Tibial artery (tissue), 4 donors: ENCODE data around the gene TTLL7.

Experiments
- DNase-seq, 2 donors: peaks; one replicate each; pipeline ENCODE4 v3.0.0-alpha.2; 2019
- H3K27ac ChIP-seq, 2 donors: fragments of 200-600 bp; sonication (generic) in 1 of 2; 1 replicate in 1 of 2; 2 replicates in 1 of 2; pipeline ENCODE4 v1.5.1; 2018 to 2019; ENCODE audit warnings: mild to moderate bottlenecking in 1 of 2
- H3K27me3 ChIP-seq, 2 donors: fragments of 200-600 bp; sonication (generic) in 1 of 2; one replicate each; pipeline versions ENCODE4 v1.5.1 to v1.6.0; 2016 to 2019
- H3K36me3 ChIP-seq, 3 donors: fragments of 200-600 bp; sonication (generic) in 2 of 3; one replicate each; pipeline ENCODE4 v1.5.1; 2016 to 2019; ENCODE audit warnings: mild to moderate bottlenecking in 2 of 3
- H3K4me1 ChIP-seq, 4 donors: fragments of 200-600 bp; sonication (generic) in 2 of 4; 1 replicate in 3 of 4; 2 replicates in 1 of 4; pipeline ENCODE4 v1.5.1; 2016 to 2019
- H3K4me3 ChIP-seq, 2 donors: fragments of 200-600 bp; sonication (generic) in 1 of 2; 1 replicate in 1 of 2; 2 replicates in 1 of 2; pipeline ENCODE4 v1.5.1; 2018 to 2019; ENCODE audit warnings: mild to moderate bottlenecking in 2 of 2
- H3K9me3 ChIP-seq, 3 donors: fragments of 200-600 bp; sonication (generic) in 1 of 3; one replicate each; pipeline ENCODE4 v1.5.1; 2016 to 2019
- intact Hi-C: fragments of 100-400 bp; cut with DNase I; formaldehyde crosslinking; loops from one replicate; pipeline ENCODE4 v1.15.0; 2023; ENCODE audit warnings: low total_unique reads
- TF ChIP-seq, protein P1 (sequence below), 2 experiments: fragments of 200-600 bp in 1 of 2; fragments of 450-650 bp in 1 of 2; IDR thresholded peaks; one replicate each; pipeline ENCODE4 v1.5.1; 2017 to 2019; ENCODE audit warnings: antibody characterized with exemption in 2 of 2, mild to moderate bottlenecking in 1 of 2, moderate library complexity in 1 of 2

The TTLL7 gene

GRCh38 chr1:83846138-83846537 lies 152.8 kb downstream of the TTLL7 start:
- Histone ChIP-seq H3K36me3 (no peaks in the 10 kb centered on the region), H3K9me3 (no peaks in the 10 kb centered on the region), H3K27me3 (no peaks in the 10 kb centered on the region), H3K27ac (no peak overlapping the region), H3K4me3 (no peak overlapping the region), H3K4me1 (no peaks in the 10 kb centered on the region)
- TF ChIP-seq, protein P1, sequence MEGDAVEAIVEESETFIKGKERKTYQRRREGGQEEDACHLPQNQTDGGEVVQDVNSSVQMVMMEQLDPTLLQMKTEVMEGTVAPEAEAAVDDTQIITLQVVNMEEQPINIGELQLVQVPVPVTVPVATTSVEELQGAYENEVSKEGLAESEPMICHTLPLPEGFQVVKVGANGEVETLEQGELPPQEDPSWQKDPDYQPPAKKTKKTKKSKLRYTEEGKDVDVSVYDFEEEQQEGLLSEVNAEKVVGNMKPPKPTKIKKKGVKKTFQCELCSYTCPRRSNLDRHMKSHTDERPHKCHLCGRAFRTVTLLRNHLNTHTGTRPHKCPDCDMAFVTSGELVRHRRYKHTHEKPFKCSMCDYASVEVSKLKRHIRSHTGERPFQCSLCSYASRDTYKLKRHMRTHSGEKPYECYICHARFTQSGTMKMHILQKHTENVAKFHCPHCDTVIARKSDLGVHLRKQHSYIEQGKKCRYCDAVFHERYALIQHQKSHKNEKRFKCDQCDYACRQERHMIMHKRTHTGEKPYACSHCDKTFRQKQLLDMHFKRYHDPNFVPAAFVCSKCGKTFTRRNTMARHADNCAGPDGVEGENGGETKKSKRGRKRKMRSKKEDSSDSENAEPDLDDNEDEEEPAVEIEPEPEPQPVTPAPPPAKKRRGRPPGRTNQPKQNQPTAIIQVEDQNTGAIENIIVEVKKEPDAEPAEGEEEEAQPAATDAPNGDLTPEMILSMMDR (IDR thresholded peaks at IDR 0.05) = no peak
- intact Hi-C loops = no loop called here
- DNase-seq = no peak

- no peak overlapping the region for H3K4me3 ChIP-seq
- no peaks in the 10 kb centered on the region for H3K4me1 ChIP-seq
- H3K9me3 ChIP-seq = no peaks in the 10 kb centered on the region
- intact Hi-C loops = no loop called here
- H3K36me3 ChIP-seq = no peaks in the 10 kb centered on the region
- H3K27me3 ChIP-seq = no peaks in the 10 kb centered on the region
- DNase-seq = no peak
- no peak overlapping the region for H3K27ac ChIP-seq
- TF ChIP-seq, protein P1 (IDR thresholded peaks at IDR 0.05) = no peak
These were observed 153.4 kb downstream of the TTLL7 start for GRCh38 chr1:83845437-83846071.

DNA sequence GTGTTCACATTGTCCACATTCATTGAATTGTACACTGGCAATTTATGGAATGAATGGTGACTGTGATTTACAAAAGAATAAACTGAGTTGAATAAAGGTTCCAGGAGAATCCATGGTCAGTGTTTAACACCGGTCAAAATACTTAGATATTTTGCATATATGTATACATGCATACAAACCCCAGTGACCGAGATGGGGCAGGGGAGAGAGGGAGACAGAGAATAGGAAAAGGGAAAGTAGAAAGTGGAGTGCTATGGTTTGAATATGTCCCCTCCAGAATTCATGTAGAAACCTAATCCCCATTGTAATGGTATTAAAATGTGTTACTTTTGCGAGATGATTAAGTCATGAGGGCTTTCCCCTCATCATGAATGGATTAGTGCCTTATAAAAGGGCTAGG lies 154.4 kb downstream of the TTLL7 start:
- no peak overlapping the region for H3K4me3 ChIP-seq
- intact Hi-C loops = no loop called here
- H3K27me3 ChIP-seq = no peaks in the 10 kb centered on the region
- no peak for DNase-seq
- no peaks in the 10 kb centered on the region for H3K9me3 ChIP-seq
- no peaks in the 10 kb centered on the region for H3K4me1 ChIP-seq
- H3K36me3 ChIP-seq = no peaks in the 10 kb centered on the region
- H3K27ac ChIP-seq = no peak overlapping the region
- TF ChIP-seq, protein P1 (IDR thresholded peaks at IDR 0.05) = no peak

- intact Hi-C loops = no loop called here
- no peaks in the 10 kb centered on the region for H3K27me3 ChIP-seq
- H3K9me3 ChIP-seq = no peaks in the 10 kb centered on the region
- no peak overlapping the region for H3K27ac ChIP-seq
- TF ChIP-seq, protein P1 (IDR thresholded peaks at IDR 0.05) = no peak
- H3K4me3 ChIP-seq = no peak overlapping the region
- H3K36me3 ChIP-seq = no peaks in the 10 kb centered on the region
- DNase-seq = no peak
- no peaks in the 10 kb centered on the region for H3K4me1 ChIP-seq
These were observed 159.3 kb downstream of the TTLL7 start for GRCh38 chr1:83839566-83840173.

DNA sequence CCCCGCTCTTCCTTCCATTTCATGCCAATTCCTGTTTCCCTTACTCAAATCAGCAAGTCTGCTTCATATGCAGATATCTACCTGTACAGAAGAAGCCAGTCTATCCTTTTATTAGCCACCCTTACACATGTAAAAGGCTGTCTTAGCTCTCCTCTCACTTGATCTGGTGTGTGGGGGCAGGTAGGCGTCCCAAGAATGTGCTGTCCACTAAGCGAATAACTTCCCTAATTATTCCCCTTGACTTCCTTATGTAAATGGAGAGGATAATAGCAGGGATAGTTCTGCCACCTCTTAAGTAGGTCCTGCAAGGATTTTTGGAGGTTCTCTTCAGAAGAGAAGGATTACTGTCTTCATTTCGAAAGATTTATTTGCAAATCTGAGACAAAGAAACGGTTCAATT lies 160.4 kb downstream of the TTLL7 start:
- intact Hi-C loops = no loop called here
- H3K4me1 ChIP-seq = no peaks in the 10 kb centered on the region
- TF ChIP-seq, protein P1 (IDR thresholded peaks at IDR 0.05) = no peak

More for the DNA sequence above, 160.4 kb downstream of the TTLL7 start:
- Histone ChIP-seq H3K9me3 (no peaks in the 10 kb centered on the region), H3K36me3 (no peaks in the 10 kb centered on the region), H3K27ac (no peak overlapping the region), H3K4me3 (no peak overlapping the region), H3K27me3 (no peaks in the 10 kb centered on the region)
- no peak for DNase-seq
